ENCODE measurements around the gene TSHZ2.

GRCh38 chr20:53136473-53136872 lies 164.3 kb downstream of the TSHZ2 start:
- TF ChIP-seq, protein P1, sequence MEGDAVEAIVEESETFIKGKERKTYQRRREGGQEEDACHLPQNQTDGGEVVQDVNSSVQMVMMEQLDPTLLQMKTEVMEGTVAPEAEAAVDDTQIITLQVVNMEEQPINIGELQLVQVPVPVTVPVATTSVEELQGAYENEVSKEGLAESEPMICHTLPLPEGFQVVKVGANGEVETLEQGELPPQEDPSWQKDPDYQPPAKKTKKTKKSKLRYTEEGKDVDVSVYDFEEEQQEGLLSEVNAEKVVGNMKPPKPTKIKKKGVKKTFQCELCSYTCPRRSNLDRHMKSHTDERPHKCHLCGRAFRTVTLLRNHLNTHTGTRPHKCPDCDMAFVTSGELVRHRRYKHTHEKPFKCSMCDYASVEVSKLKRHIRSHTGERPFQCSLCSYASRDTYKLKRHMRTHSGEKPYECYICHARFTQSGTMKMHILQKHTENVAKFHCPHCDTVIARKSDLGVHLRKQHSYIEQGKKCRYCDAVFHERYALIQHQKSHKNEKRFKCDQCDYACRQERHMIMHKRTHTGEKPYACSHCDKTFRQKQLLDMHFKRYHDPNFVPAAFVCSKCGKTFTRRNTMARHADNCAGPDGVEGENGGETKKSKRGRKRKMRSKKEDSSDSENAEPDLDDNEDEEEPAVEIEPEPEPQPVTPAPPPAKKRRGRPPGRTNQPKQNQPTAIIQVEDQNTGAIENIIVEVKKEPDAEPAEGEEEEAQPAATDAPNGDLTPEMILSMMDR (IDR thresholded peaks at IDR 0.05) = no peak
- no peak for TF ChIP-seq POLR2A (IDR thresholded peaks at IDR 0.05)

All from testis (tissue), 2 donors.